Fibroblast of lung (primary cell): ENCODE results near the gene SCFD2.

Experiments used
- CTCF ChIP-seq, 2 donors: IDR thresholded peaks in 1 of 2; conservative IDR thresholded peaks in 1 of 2; 1 replicate in 1 of 2; 2 replicates in 1 of 2; pipeline ENCODE4 v1.5.1; 2011 to 2012; ENCODE audit warnings: low read length in 2 of 2, control low read depth in 1 of 2, inconsistent platforms in 1 of 2, low read depth in 1 of 2, mild to moderate bottlenecking in 1 of 2
- EZH2 ChIP-seq: IDR thresholded peaks from 2 replicates; pipeline ENCODE4 v1.5.1; 2012; ENCODE audit warnings: low read length, control low read depth, mild to moderate bottlenecking; ENCODE audit errors: missing control alignments

GRCh38 chr4:52982255-52982945, 383.5 kb downstream of the SCFD2 start:
- TF ChIP-seq CTCF (conservative IDR thresholded peaks at IDR 0.05 in 1 of 2, IDR thresholded peaks at IDR 0.05 in 1 of 2; ENCODE audit: low read depth in 1 of 2, low read length in 2 of 2): peak; percentile 79 to 80
- no peak for TF ChIP-seq EZH2
